Measurements from ENCODE around the gene KCNJ5.

DNA sequence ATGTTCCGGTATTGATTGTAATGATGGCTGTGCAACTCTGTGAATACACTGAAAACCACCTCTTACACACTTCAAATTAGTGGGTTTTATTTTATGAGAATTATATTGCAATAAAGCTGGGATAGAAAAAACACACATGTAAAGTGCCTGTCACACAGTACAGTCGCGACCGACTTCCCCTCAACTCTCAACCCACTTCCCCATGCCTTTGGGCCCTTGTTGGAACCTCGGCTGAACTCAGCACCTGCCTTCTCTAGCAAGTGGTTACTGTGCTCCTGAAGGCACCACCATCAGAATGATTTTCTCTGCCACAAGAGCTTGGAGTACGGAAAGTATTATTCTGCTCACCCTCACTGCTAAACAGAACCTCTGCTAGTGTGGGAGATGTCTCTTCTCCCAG lies 37.6 kb upstream of the KCNJ5 start:
- TF ChIP-seq, protein P1, sequence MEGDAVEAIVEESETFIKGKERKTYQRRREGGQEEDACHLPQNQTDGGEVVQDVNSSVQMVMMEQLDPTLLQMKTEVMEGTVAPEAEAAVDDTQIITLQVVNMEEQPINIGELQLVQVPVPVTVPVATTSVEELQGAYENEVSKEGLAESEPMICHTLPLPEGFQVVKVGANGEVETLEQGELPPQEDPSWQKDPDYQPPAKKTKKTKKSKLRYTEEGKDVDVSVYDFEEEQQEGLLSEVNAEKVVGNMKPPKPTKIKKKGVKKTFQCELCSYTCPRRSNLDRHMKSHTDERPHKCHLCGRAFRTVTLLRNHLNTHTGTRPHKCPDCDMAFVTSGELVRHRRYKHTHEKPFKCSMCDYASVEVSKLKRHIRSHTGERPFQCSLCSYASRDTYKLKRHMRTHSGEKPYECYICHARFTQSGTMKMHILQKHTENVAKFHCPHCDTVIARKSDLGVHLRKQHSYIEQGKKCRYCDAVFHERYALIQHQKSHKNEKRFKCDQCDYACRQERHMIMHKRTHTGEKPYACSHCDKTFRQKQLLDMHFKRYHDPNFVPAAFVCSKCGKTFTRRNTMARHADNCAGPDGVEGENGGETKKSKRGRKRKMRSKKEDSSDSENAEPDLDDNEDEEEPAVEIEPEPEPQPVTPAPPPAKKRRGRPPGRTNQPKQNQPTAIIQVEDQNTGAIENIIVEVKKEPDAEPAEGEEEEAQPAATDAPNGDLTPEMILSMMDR (optimal IDR thresholded peaks at IDR 0.05 in 1 of 3, IDR thresholded peaks at IDR 0.05 in 1 of 3, conservative IDR thresholded peaks at IDR 0.05 in 1 of 3; ENCODE audit: extremely low read depth in 1 of 3, insufficient read depth in 2 of 3, low read length in 3 of 3), result no peak
- TF ChIP-seq EZH2 (IDR thresholded peaks at IDR 0.05; ENCODE audit: low read length), result no peak
